Measurements from ENCODE around the gene USF1.
A peak's percentile ranks its signal among the peaks of the same experiment; 100 is the strongest.
"Not testable (repeated sequence)": the region's sequence is repeated elsewhere in the genome, so short reads cannot be mapped to it uniquely, and the experiment has no call there.

Gene USF1

GRCh38 chr1:161000736-161001480, 44.9 kb downstream of the USF1 start:
- Mint-ChIP-seq H3K9me3 (no peaks in the 10 kb centered on the region), H3K4me1 (peaks cover 21% of the 10 kb centered on the region), H3K27me3 (no peaks in the 10 kb centered on the region), H3K4me3 (no peak overlapping the region), H3K27ac (no peak overlapping the region)
- no peak for ATAC-seq
- no peak for DNase-seq

- Mint-ChIP-seq H3K4me3 (no peak overlapping the region), H3K9me3 (no peaks in the 10 kb centered on the region), H3K4me1 (peaks cover 34% of the 10 kb centered on the region), H3K27ac (no peak overlapping the region), H3K27me3 (no peaks in the 10 kb centered on the region)
- ATAC-seq (no peak), DNase-seq (no peak)
These were observed 46.4 kb downstream of the USF1 start for GRCh38 chr1:160999376-160999775.

- DNase-seq: peak; percentile 24 to 48
- H3K9me3 Mint-ChIP-seq: no peaks in the 10 kb centered on the region
- no peak overlapping the region for H3K4me3 Mint-ChIP-seq
- H3K27me3 Mint-ChIP-seq: no peaks in the 10 kb centered on the region
- ATAC-seq: peak; percentile 78
- peak overlapping the region in 1 of 2 donors; percentile 15 for H3K27ac Mint-ChIP-seq
- peaks cover 34% of the 10 kb centered on the region for H3K4me1 Mint-ChIP-seq
These were observed 48.3 kb downstream of the USF1 start for GRCh38 chr1:160997323-160998038.

- no peaks in the 10 kb centered on the region for H3K27me3 Mint-ChIP-seq
- H3K4me3 Mint-ChIP-seq: no peak overlapping the region
- DNase-seq: no peak
- H3K4me1 Mint-ChIP-seq: peaks cover 34% of the 10 kb centered on the region
- H3K9me3 Mint-ChIP-seq: no peaks in the 10 kb centered on the region
- ATAC-seq: no peak
- H3K27ac Mint-ChIP-seq: no peak overlapping the region
These were observed 49.6 kb downstream of the USF1 start for GRCh38 chr1:160996178-160996577.

- Mint-ChIP-seq H3K4me3 (no peak overlapping the region), H3K4me1 (peaks cover 45% of the 10 kb centered on the region), H3K9me3 (no peaks in the 10 kb centered on the region), H3K27me3 (no peaks in the 10 kb centered on the region), H3K27ac (no peak overlapping the region)
- DNase-seq (no peak), ATAC-seq (peak; percentile 49)
These were observed 52.1 kb downstream of the USF1 start for GRCh38 chr1:160993544-160994193.

GRCh38 chr1:160992036-160992435, 53.7 kb downstream of the USF1 start:
- ATAC-seq, H3K4me3 Mint-ChIP-seq, DNase-seq, H3K27me3 Mint-ChIP-seq, H3K27ac Mint-ChIP-seq, H3K9me3 Mint-ChIP-seq: not testable (repeated sequence)
- peaks cover 35% of the 10 kb centered on the region for H3K4me1 Mint-ChIP-seq

Measured in stimulated activated naive CD8-positive, alpha-beta T cell treated with anti-CD3 and anti-CD28 coated beads, Interleukin-15, amount 100 ng/mL, for 72 hours (primary cell).